SK-N-SH (cell line): ENCODE measurements around the gene GALNT5. TPM values are rescaled to one million over a fixed set of nuclear protein-coding genes. Genes with fewer than 3 reads are reported as not detected.
"Not testable (repeated sequence)": the region's sequence is repeated elsewhere in the genome, so short reads cannot be mapped to it uniquely, and the experiment has no call there.

Experiments used
- CTCF ChIA-PET: fragments of 300-600, 350-600 bp; formaldehyde crosslinking; extraction: SDS; loops from one replicate; lab custom pipeline; 2021; lab: Yijun Ruan, JAX
- POLR2A ChIA-PET: fragments of 350-600 bp; sonication (Branson Sonifier 250); formaldehyde crosslinking; extraction: SDS; loops from one replicate; lab custom pipeline; 2020; ENCODE audit warnings: antibody characterized with exemption, inconsistent platforms; lab: Yijun Ruan, JAX
- DNase-seq: peaks from one replicate; pipeline ENCODE4 v3.0.0; 2012
- H2AFZ ChIP-seq: fragments of 200-600 bp; sonication (generic); 2 replicates; pipeline ENCODE4 v1.8.1; 2016; ENCODE audit warnings: antibody characterized with exemption, mild to moderate bottlenecking, low read depth
- H3F3A ChIP-seq: fragments of 200-600 bp; sonication (generic); replicated peaks from 2 replicates; pipeline ENCODE3; 2016; ENCODE audit warnings: antibody characterized with exemption, mild to moderate bottlenecking; ENCODE audit not compliant: insufficient read depth
- H3K27ac ChIP-seq, 2 experiments: fragments of 200-500 bp in 1 of 2; fragments of 200-600 bp in 1 of 2; sonication (Bioruptor generic) in 1 of 2; sonication (generic), shearing (Covaris generic) in 1 of 2; 2 replicates each; pipeline versions ENCODE4 v1.5.1 to v1.6.1; 2014 to 2016; ENCODE audit warnings: low read depth in 2 of 2, inconsistent platforms in 1 of 2, low read length in 1 of 2, mild to moderate bottlenecking in 1 of 2, mixed read lengths in 1 of 2
- H3K27me3 ChIP-seq: fragments of 200-600 bp; sonication (generic), shearing (Covaris generic); 2 replicates; pipeline ENCODE4 v1.6.1; 2016; ENCODE audit warnings: mixed run types; ENCODE audit not compliant: insufficient read depth
- H3K36me3 ChIP-seq, 2 experiments: fragments of 200-500 bp in 1 of 2; fragments of 200-600 bp in 1 of 2; sonication (Bioruptor generic) in 1 of 2; sonication (generic) in 1 of 2; replicated peaks in 1 of 2; 2 replicates each; pipeline versions ENCODE3 to v1.5.1; 2014 to 2016; ENCODE audit warnings: low read length in 1 of 2, mild to moderate bottlenecking in 1 of 2; ENCODE audit not compliant: insufficient read depth in 2 of 2, control insufficient read depth in 1 of 2
- H3K4me1 ChIP-seq, 2 experiments: fragments of 200-500 bp in 1 of 2; fragments of 200-600 bp in 1 of 2; sonication (Bioruptor generic) in 1 of 2; sonication (generic), shearing (Covaris generic) in 1 of 2; 2 replicates each; pipeline versions ENCODE4 v1.5.1 to v1.6.1; 2014 to 2016; ENCODE audit warnings: low read depth in 1 of 2, low read length in 1 of 2, mixed run types in 1 of 2; ENCODE audit not compliant: insufficient read depth in 2 of 2, control insufficient read depth in 1 of 2
- H3K4me2 ChIP-seq: fragments of 200-600 bp; sonication (generic), shearing (Covaris generic); 2 replicates; pipeline ENCODE4 v1.6.1; 2017; ENCODE audit warnings: mixed run types
- H3K4me3 ChIP-seq, 2 experiments: fragments of 200-500 bp in 1 of 2; fragments of 200-600 bp in 1 of 2; sonication (Bioruptor generic) in 1 of 2; sonication (generic), shearing (Covaris generic) in 1 of 2; 2 replicates each; pipeline versions ENCODE4 v1.5.1 to v1.8.1; 2014 to 2016; ENCODE audit warnings: low read depth in 2 of 2, inconsistent platforms in 1 of 2, low read length in 1 of 2, mild to moderate bottlenecking in 1 of 2, mixed read lengths in 1 of 2, moderate library complexity in 1 of 2
- H3K79me2 ChIP-seq: fragments of 200-600 bp; sonication (generic); 2 replicates; pipeline ENCODE4 v1.8.1; 2017; ENCODE audit warnings: mild to moderate bottlenecking; ENCODE audit not compliant: insufficient read depth
- H3K9ac ChIP-seq: fragments of 200-600 bp; sonication (generic); 2 replicates; pipeline ENCODE4 v1.6.1; 2017; ENCODE audit warnings: mixed run types
- H3K9me2 ChIP-seq: fragments of 200-600 bp; sonication (generic); 2 replicates; pipeline ENCODE4 v1.6.1; 2017; ENCODE audit warnings: mixed run types
- H3K9me3 ChIP-seq: fragments of 200-600 bp; sonication (generic); 2 replicates; pipeline ENCODE4 v1.6.1; 2017; ENCODE audit warnings: mixed run types, mild to moderate bottlenecking, moderate library complexity
- H4K20me1 ChIP-seq: fragments of 200-600 bp; sonication (generic); 2 replicates; pipeline ENCODE4 v1.6.1; 2017; ENCODE audit warnings: mild to moderate bottlenecking, mixed run types; ENCODE audit not compliant: insufficient read depth
- ELF1 ChIP-seq: IDR thresholded peaks from 2 replicates; pipeline ENCODE4 v1.4.0; 2012
- RCOR1 ChIP-seq: fragments of 150-350 bp; IDR thresholded peaks from 2 replicates; pipeline ENCODE4 v1.6.1; 2017; ENCODE audit warnings: antibody characterized with exemption, low read length
- TCF12 ChIP-seq: IDR thresholded peaks from 2 replicates; pipeline ENCODE4 v1.4.0; 2012
- TEAD4 ChIP-seq: IDR thresholded peaks from 2 replicates; pipeline ENCODE4 v1.4.0; 2012; ENCODE audit warnings: mild to moderate bottlenecking, borderline replicate concordance; ENCODE audit not compliant: insufficient read depth
- WGBS: methylation state at CpG from one replicate; pipeline ENCODE4 v1.1.6; 2017; ENCODE audit warnings: low lambda C conversion rate; 5-methylcytosine and 5-hydroxymethylcytosine counted together
- polyA plus RNA-seq, 3 experiments: library from polyadenylated mRNA; depleted of rRNA; stranded (reverse); fragments of >200 nt; gene quantifications; 2 replicates each; pipeline ENCODE4 v1.2.3, GENCODE V29; 2012
- TF ChIP-seq, protein P1 (sequence below): IDR thresholded peaks from 2 replicates; pipeline ENCODE4; 2012

The GALNT5 gene
- polyA plus RNA-seq, 1 of the 3 experiments (the other 2 are of a cell fraction): 10.4 TPM

GRCh38 chr2:157271590-157272203 is 14.2 kb downstream of the GALNT5 start:
- Histone ChIP-seq H3K4me3 (no peak overlapping the region), H3K4me2 (no peak overlapping the region), H3K79me2 (no peaks in the 10 kb centered on the region), H3K9me2 (no peaks in the 10 kb centered on the region), H3K9me3 (no peaks in the 10 kb centered on the region), H3K36me3 (no peaks in the 10 kb centered on the region), H4K20me1 (no peaks in the 10 kb centered on the region), H3K4me1 (no peaks in the 10 kb centered on the region), H3K27ac (no peak overlapping the region), H2AFZ (no peak overlapping the region), H3F3A (no peaks in the 10 kb centered on the region), H3K9ac (no peak overlapping the region), H3K27me3 (no peaks in the 10 kb centered on the region)
- CTCF ChIA-PET: interaction anchor here (1.4 kb wide), 1 partner anchor 31 kb away, joined by 6 read pairs; no protein-coding TSS in a partner anchor
- POLR2A ChIA-PET: no interaction called here
- no peak for DNase-seq
- WGBS: 81% methylated on average over 1 of the region's 1 CpG
- no peak for TF ChIP-seq ELF1
- TF ChIP-seq, protein P1, sequence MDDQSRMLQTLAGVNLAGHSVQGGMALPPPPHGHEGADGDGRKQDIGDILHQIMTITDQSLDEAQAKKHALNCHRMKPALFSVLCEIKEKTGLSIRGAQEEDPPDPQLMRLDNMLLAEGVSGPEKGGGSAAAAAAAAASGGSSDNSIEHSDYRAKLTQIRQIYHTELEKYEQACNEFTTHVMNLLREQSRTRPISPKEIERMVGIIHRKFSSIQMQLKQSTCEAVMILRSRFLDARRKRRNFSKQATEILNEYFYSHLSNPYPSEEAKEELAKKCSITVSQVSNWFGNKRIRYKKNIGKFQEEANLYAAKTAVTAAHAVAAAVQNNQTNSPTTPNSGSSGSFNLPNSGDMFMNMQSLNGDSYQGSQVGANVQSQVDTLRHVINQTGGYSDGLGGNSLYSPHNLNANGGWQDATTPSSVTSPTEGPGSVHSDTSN: no peak

GRCh38 chr2:157279311-157279710 is 21.8 kb downstream of the GALNT5 start:
- DNase-seq, H3K79me2 ChIP-seq, H3K27me3 ChIP-seq, POLR2A ChIA-PET, H3K4me1 ChIP-seq, H3K9ac ChIP-seq, H3F3A ChIP-seq, H3K4me3 ChIP-seq, H4K20me1 ChIP-seq, CTCF ChIA-PET, H3K4me2 ChIP-seq, H3K27ac ChIP-seq, H3K9me2 ChIP-seq, H3K36me3 ChIP-seq, H2AFZ ChIP-seq, H3K9me3 ChIP-seq: not testable (repeated sequence)
- WGBS: 3% methylated on average over 4 of the region's 7 CpGs

DNA sequence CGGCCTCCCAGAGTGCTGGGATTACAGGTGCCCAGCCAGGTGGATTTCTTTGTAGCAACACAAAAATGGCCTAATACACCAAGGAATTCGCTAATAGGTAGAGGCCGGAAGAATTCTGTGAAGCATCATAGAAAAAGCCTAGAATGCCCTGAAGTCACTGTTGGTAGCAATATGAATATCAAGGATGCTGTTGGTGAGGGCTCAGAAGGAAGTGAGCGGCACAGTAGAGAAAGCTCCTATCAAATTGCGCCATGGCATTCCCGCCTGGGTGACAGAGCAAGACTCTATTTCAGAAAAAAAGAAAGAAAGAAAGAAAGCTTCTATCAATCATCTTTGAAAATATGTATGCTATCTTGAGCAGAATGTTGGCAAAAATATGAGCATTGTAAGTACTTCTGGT is 23.8 kb downstream of the GALNT5 start:
- H3F3A ChIP-seq: no peaks in the 10 kb centered on the region
- no peaks in the 10 kb centered on the region for H3K9me3 ChIP-seq
- no peaks in the 10 kb centered on the region; the same call in 1 of the 2 replicates for H3K79me2 ChIP-seq
- no peak overlapping the region for H2AFZ ChIP-seq
- H3K27ac ChIP-seq: no peak overlapping the region
- no peaks in the 10 kb centered on the region for H4K20me1 ChIP-seq
- CTCF ChIA-PET: interaction anchor here (1.0 to 2.2 kb wide), 2 partner anchors 21 to 46 kb away, joined by 5 to 6 read pairs; no protein-coding TSS in a partner anchor
- H3K4me2 ChIP-seq: no peak overlapping the region
- no peak for DNase-seq
- no peak overlapping the region for H3K4me3 ChIP-seq
- no peaks in the 10 kb centered on the region for H3K4me1 ChIP-seq
- H3K36me3 ChIP-seq: no peaks in the 10 kb centered on the region
- no peaks in the 10 kb centered on the region for H3K9me2 ChIP-seq
- TF ChIP-seq TEAD4: no peak
- TF ChIP-seq TCF12: no peak
- TF ChIP-seq RCOR1: no peak
- TF ChIP-seq ELF1: no peak
- WGBS: 39% methylated on average over 6 of the region's 6 CpGs
- no peaks in the 10 kb centered on the region for H3K27me3 ChIP-seq
- POLR2A ChIA-PET: no interaction called here
- no peak overlapping the region for H3K9ac ChIP-seq
